Suprapubic skin (tissue), 4 donors: ENCODE results near the gene TECPR2. TPM values are rescaled to one million over a fixed set of nuclear protein-coding genes. Genes with fewer than 3 reads are reported as not detected.

Experiments
- DNase-seq, 2 donors: peaks; one replicate each; pipeline ENCODE4 v3.0.0-alpha.2; 2019; ENCODE audit warnings: low spot score in 2 of 2
- H3K27ac ChIP-seq: fragments of 200-600 bp; sonication (generic); one replicate; pipeline ENCODE4 v1.5.1; 2019
- H3K27me3 ChIP-seq: fragments of 200-600 bp; sonication (generic); one replicate; pipeline ENCODE4 v1.5.1; 2019
- H3K36me3 ChIP-seq: fragments of 200-600 bp; sonication (generic); one replicate; pipeline ENCODE4 v1.5.1; 2019
- H3K4me1 ChIP-seq: fragments of 200-600 bp; sonication (generic); one replicate; pipeline ENCODE4 v1.5.1; 2019
- H3K4me3 ChIP-seq: fragments of 200-600 bp; sonication (generic); one replicate; pipeline ENCODE4 v1.5.1; 2019; ENCODE audit warnings: mild to moderate bottlenecking
- H3K9me3 ChIP-seq: fragments of 200-600 bp; sonication (generic); one replicate; pipeline ENCODE4 v1.5.1; 2019
- CTCF ChIP-seq, 2 donors: fragments of 200-600 bp in 1 of 2; fragments of 450-650 bp in 1 of 2; sonication (generic) in 1 of 2; IDR thresholded peaks; one replicate each; pipeline ENCODE4 v1.5.1; 2016 to 2019; ENCODE audit warnings: antibody characterized with exemption in 2 of 2, mild to moderate bottlenecking in 1 of 2, moderate library complexity in 1 of 2
- EP300 ChIP-seq: sonication (generic); formaldehyde crosslinking; IDR thresholded peaks from one replicate; pipeline ENCODE4 v1.6.1; 2017; ENCODE audit warnings: antibody characterized with exemption
- POLR2A ChIP-seq, 2 donors: fragments of 450-650 bp; IDR thresholded peaks; one replicate each; pipeline ENCODE4 v1.6.1; 2017; ENCODE audit warnings: antibody characterized with exemption in 2 of 2, mild to moderate bottlenecking in 2 of 2, moderate library complexity in 2 of 2
- POLR2AphosphoS5 ChIP-seq, 3 donors: sonication (generic); formaldehyde crosslinking; IDR thresholded peaks; one replicate each; pipeline ENCODE4 v1.6.1; 2017; ENCODE audit warnings: antibody characterized with exemption in 3 of 3
- WGBS: methylation state at CpG from one replicate; pipeline ENCODE4 v1.1.5; 2018; 5-methylcytosine and 5-hydroxymethylcytosine counted together
- total RNA-seq, 4 donors: library from RNA; depleted of rRNA; stranded (reverse); fragments of >200 nt; gene quantifications; one replicate each; pipeline ENCODE4 v1.1.0, GENCODE V29; 2016

Gene TECPR2
- total RNA-seq, 4 donors from 2014 or later, result 12.1 to 22.6 (median 16.8) TPM

GRCh38 chr14:102484316-102484715, 121.6 kb downstream of the TECPR2 start:
- no peak for TF ChIP-seq CTCF (IDR thresholded peaks at IDR 0.05)
- TF ChIP-seq POLR2AphosphoS5 (IDR thresholded peaks at IDR 0.05), result no peak
- no peak for TF ChIP-seq EP300
- Histone ChIP-seq H3K4me1 (no peaks in the 10 kb centered on the region), H3K27me3 (no peaks in the 10 kb centered on the region), H3K36me3 (peaks cover 7% of the 10 kb centered on the region), H3K9me3 (no peaks in the 10 kb centered on the region), H3K27ac (no peak overlapping the region), H3K4me3 (no peak overlapping the region)
- no peak for DNase-seq
- WGBS, result 85% methylated on average over 5 of the region's 5 CpGs

GRCh38 chr14:102485693-102486512, 123.2 kb downstream of the TECPR2 start:
- WGBS, result 84% methylated on average over 9 of the region's 11 CpGs
- DNase-seq, result no peak
- Histone ChIP-seq H3K4me3 (no peak overlapping the region), H3K9me3 (no peaks in the 10 kb centered on the region), H3K27me3 (no peaks in the 10 kb centered on the region), H3K27ac (no peak overlapping the region), H3K36me3 (peaks cover 7% of the 10 kb centered on the region), H3K4me1 (no peaks in the 10 kb centered on the region)
- TF ChIP-seq POLR2A (IDR thresholded peaks at IDR 0.05), result no peak
- TF ChIP-seq EP300, result no peak
- TF ChIP-seq CTCF (IDR thresholded peaks at IDR 0.05), result no peak

GRCh38 chr14:102486513-102487203, 123.9 kb downstream of the TECPR2 start:
- no peak for TF ChIP-seq CTCF (IDR thresholded peaks at IDR 0.05)
- H3K27ac ChIP-seq, result no peak overlapping the region
- no peak overlapping the region for H3K4me3 ChIP-seq
- H3K4me1 ChIP-seq, result no peaks in the 10 kb centered on the region
- WGBS, result 75% methylated on average over 11 of the region's 17 CpGs
- H3K9me3 ChIP-seq, result no peaks in the 10 kb centered on the region
- no peak for DNase-seq
- H3K27me3 ChIP-seq, result no peaks in the 10 kb centered on the region
- peaks cover 7% of the 10 kb centered on the region for H3K36me3 ChIP-seq

- 74% methylated on average over 7 of the region's 7 CpGs for WGBS
- no peak for DNase-seq
- H3K9me3 ChIP-seq, result no peaks in the 10 kb centered on the region
- H3K4me1 ChIP-seq, result no peaks in the 10 kb centered on the region
- peaks cover 7% of the 10 kb centered on the region for H3K36me3 ChIP-seq
- TF ChIP-seq POLR2A (IDR thresholded peaks at IDR 0.05) (no peak), CTCF (IDR thresholded peaks at IDR 0.05) (no peak), EP300 (no peak), POLR2AphosphoS5 (IDR thresholded peaks at IDR 0.05) (no peak)
- no peaks in the 10 kb centered on the region for H3K27me3 ChIP-seq
- no peak overlapping the region for H3K4me3 ChIP-seq
- no peak overlapping the region for H3K27ac ChIP-seq
Observed at GRCh38 chr14:102487204-102487577, 124.5 kb downstream of the TECPR2 start.

- Histone ChIP-seq H3K9me3 (no peaks in the 10 kb centered on the region), H3K27ac (no peak overlapping the region), H3K36me3 (peaks cover 5% of the 10 kb centered on the region), H3K27me3 (no peaks in the 10 kb centered on the region), H3K4me3 (no peak overlapping the region), H3K4me1 (no peaks in the 10 kb centered on the region)
- 84% methylated on average over 18 of the region's 18 CpGs for WGBS
- no peak for TF ChIP-seq EP300
- no peak for DNase-seq
Observed at GRCh38 chr14:102490456-102490855, 127.7 kb downstream of the TECPR2 start.
